Upper lobe of left lung (tissue), 6 donors: ENCODE results near the gene ADCY3. TPM values are rescaled to one million over a fixed set of nuclear protein-coding genes. Genes with fewer than 3 reads are reported as not detected.
"Not testable (repeated sequence)": the region's sequence is repeated elsewhere in the genome, so short reads cannot be mapped to it uniquely, and the experiment has no call there.

Experiments used
- ATAC-seq, 2 donors: fragments of 200-7000 bp; cut with Tn5 transposase; one replicate each; pipeline ENCODE4 v1.9.1; 2022; ENCODE audit warnings: mild to moderate bottlenecking in 2 of 2, moderate library complexity in 2 of 2; ENCODE audit not compliant: low FRiP score in 2 of 2
- DNase-seq, 2 donors: peaks; one replicate each; pipeline ENCODE4 v3.0.0-alpha.2; 2019 to 2020
- H3K27ac ChIP-seq, 4 donors: fragments of 200-600 bp; sonication (generic); one replicate each; pipeline ENCODE4 v1.5.1; 2016 to 2019
- H3K27me3 ChIP-seq, 4 donors: fragments of 200-600 bp; sonication (generic); one replicate each; pipeline ENCODE4 v1.5.1; 2017 to 2019
- H3K36me3 ChIP-seq, 4 donors: fragments of 200-600 bp; sonication (generic); one replicate each; pipeline ENCODE4 v1.5.1; 2016 to 2019
- H3K4me1 ChIP-seq, 4 donors: fragments of 200-600 bp; sonication (generic); one replicate each; pipeline ENCODE4 v1.5.1; 2018 to 2019
- H3K4me3 ChIP-seq, 4 donors: fragments of 200-600 bp; sonication (generic); one replicate each; pipeline ENCODE4 v1.5.1; 2017 to 2019; ENCODE audit warnings: mild to moderate bottlenecking in 2 of 4, moderate library complexity in 1 of 4
- H3K9me3 ChIP-seq, 4 donors: fragments of 200-600 bp; sonication (generic); one replicate each; pipeline ENCODE4 v1.5.1; 2018 to 2019
- EP300 ChIP-seq, 4 donors: sonication (generic); formaldehyde crosslinking; IDR thresholded peaks; one replicate each; pipeline ENCODE4 v1.5.1; 2017; ENCODE audit warnings: antibody characterized with exemption in 4 of 4, control low read depth in 2 of 4
- POLR2A ChIP-seq, 4 donors: fragments of 450-650 bp; IDR thresholded peaks; one replicate each; pipeline ENCODE4 v1.5.1; 2016 to 2017; ENCODE audit warnings: antibody characterized with exemption in 4 of 4, mild to moderate bottlenecking in 2 of 4
- POLR2AphosphoS5 ChIP-seq, 2 donors: sonication (generic); formaldehyde crosslinking; IDR thresholded peaks; one replicate each; pipeline ENCODE4 v1.5.1; 2017; ENCODE audit warnings: antibody characterized with exemption in 2 of 2
- WGBS, 2 donors: methylation state at CpG; one replicate each; pipeline ENCODE4 v1.1.5; 2017 to 2018; 5-methylcytosine and 5-hydroxymethylcytosine counted together
- total RNA-seq, 6 donors: library from RNA; depleted of rRNA in 4 of 6; stranded (reverse); fragments of >200 nt in 4 of 6; gene quantifications; one replicate each; pipeline versions ENCODE4 v1.1.0 to v1.2.1, GENCODE V29; 2016 to 2021
- TF ChIP-seq, protein P1 (sequence below), 6 experiments: fragments of 450-650 bp in 4 of 6; fragments of 200-600 bp in 2 of 6; sonication (generic) in 2 of 6; IDR thresholded peaks; one replicate each; pipeline ENCODE4 v1.5.1; 2016 to 2019; ENCODE audit warnings: antibody characterized with exemption in 6 of 6
- donor health status: DM: no; HTN: no; CAD: no; lungs with moderate emphysema.
- donor health status: DM: no; HTN: yes; CAD: no; lungs with severe emphysema.

Gene ADCY3
- total RNA-seq, 6 donors from 2014 or later, result 17.5 to 83.5 (median 36.5) TPM

DNA sequence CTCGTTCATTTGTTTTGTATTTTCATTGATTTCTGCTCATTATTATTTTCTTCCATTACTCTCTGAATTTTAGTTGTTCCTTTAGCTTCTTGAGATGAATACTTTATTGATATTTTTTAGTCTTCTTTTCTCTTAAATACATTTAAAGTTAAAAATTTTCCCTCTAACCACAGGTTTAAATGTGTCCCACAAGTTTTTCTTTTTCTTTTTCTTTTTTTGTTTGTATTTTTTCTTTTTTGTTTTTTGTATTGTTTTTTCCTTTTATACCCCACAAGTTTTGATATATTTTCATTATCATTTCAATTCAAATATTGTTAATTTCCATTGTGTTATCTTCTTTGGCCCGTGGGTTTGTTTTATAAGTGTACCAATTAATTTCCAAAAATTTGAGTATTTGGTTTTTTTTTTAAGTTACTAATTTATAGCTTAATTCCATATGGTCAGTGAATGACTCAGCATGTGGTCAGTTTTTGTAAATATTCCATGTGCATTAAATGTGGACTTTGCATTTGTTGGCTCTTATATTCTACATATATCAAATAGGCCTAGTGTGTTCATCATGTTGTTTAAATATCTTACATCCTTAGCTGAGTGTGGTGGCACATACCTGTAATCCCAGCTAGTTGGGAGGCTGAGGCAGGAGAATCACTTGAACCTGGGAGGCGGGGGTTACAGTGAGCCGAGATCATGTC is 110.6 kb downstream of the ADCY3 start:
- 92 to 94% methylated on average over 4 of the region's 4 CpGs for WGBS, 2 donors
- Histone ChIP-seq H3K9me3 (no peaks in the 10 kb centered on the region), H3K4me1 (no peaks in the 10 kb centered on the region), H3K36me3 (peaks cover 0 to 8% (median 0%) of the 10 kb centered on the region in 4 donors), H3K27ac (no peak overlapping the region), H3K27me3 (no peaks in the 10 kb centered on the region), H3K4me3 (no peak overlapping the region)
- DNase-seq (no peak), ATAC-seq (no peak)
- TF ChIP-seq POLR2A (IDR thresholded peaks at IDR 0.05), result no peak
- TF ChIP-seq, protein P1, sequence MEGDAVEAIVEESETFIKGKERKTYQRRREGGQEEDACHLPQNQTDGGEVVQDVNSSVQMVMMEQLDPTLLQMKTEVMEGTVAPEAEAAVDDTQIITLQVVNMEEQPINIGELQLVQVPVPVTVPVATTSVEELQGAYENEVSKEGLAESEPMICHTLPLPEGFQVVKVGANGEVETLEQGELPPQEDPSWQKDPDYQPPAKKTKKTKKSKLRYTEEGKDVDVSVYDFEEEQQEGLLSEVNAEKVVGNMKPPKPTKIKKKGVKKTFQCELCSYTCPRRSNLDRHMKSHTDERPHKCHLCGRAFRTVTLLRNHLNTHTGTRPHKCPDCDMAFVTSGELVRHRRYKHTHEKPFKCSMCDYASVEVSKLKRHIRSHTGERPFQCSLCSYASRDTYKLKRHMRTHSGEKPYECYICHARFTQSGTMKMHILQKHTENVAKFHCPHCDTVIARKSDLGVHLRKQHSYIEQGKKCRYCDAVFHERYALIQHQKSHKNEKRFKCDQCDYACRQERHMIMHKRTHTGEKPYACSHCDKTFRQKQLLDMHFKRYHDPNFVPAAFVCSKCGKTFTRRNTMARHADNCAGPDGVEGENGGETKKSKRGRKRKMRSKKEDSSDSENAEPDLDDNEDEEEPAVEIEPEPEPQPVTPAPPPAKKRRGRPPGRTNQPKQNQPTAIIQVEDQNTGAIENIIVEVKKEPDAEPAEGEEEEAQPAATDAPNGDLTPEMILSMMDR (IDR thresholded peaks at IDR 0.05), result no peak
- TF ChIP-seq POLR2AphosphoS5 (IDR thresholded peaks at IDR 0.05), result no peak
- no peak for TF ChIP-seq EP300 (IDR thresholded peaks at IDR 0.05)

DNA sequence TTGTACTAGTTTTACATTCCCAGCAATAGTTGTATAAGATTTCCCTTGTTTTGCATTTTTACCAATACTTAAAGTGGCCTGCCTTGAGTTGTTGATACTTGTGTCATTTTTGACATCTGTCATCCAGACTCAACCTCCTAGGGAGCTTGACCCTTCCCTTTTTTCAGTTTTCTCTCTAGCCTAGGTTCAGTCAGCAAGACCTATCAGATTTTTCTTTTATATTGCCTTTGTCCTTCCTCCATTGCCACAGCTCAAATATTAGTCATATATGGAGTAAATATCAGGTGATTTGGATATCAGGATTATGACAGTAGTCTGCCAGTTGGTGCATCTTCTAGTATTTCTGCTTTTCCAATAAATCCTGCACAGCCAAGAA is 113.4 kb downstream of the ADCY3 start:
- TF ChIP-seq EP300 (IDR thresholded peaks at IDR 0.05) (no peak), POLR2A (IDR thresholded peaks at IDR 0.05) (no peak), POLR2AphosphoS5 (IDR thresholded peaks at IDR 0.05) (no peak)
- TF ChIP-seq, protein P1 (IDR thresholded peaks at IDR 0.05), result no peak
- H3K36me3 ChIP-seq, result peaks cover 0 to 8% (median 0%) of the 10 kb centered on the region in 4 donors
- H3K4me3 ChIP-seq, result no peak overlapping the region
- no peak for ATAC-seq
- no peak overlapping the region for H3K27ac ChIP-seq
- H3K9me3 ChIP-seq, result no peaks in the 10 kb centered on the region
- no peak for DNase-seq
- no peaks in the 10 kb centered on the region for H3K4me1 ChIP-seq
- no peaks in the 10 kb centered on the region for H3K27me3 ChIP-seq

- H3K27me3 ChIP-seq, H3K4me1 ChIP-seq, H3K36me3 ChIP-seq, ATAC-seq, DNase-seq, H3K9me3 ChIP-seq, H3K4me3 ChIP-seq, H3K27ac ChIP-seq: not testable (repeated sequence)
- WGBS, 2 donors, result 89 to 95% methylated on average over 14 to 24 of the region's 25 CpGs
Measured at GRCh38 chr2:24805811-24806660, 114.0 kb downstream of the ADCY3 start.

GRCh38 chr2:24800487-24800886 is 119.5 kb downstream of the ADCY3 start:
- WGBS, 2 donors, result 90 to 95% methylated on average over 5 of the region's 5 CpGs

GRCh38 chr2:24797644-24798043 is 122.4 kb downstream of the ADCY3 start:
- ATAC-seq (no peak), DNase-seq (no peak)
- WGBS, 2 donors, result 87% methylated on average over 2 of the region's 2 CpGs
- H3K27ac ChIP-seq, result no peak overlapping the region
- peaks cover 5 to 12% (median 7%) of the 10 kb centered on the region in 4 donors for H3K4me1 ChIP-seq
- no peak for TF ChIP-seq EP300 (IDR thresholded peaks at IDR 0.05)
- TF ChIP-seq POLR2AphosphoS5 (IDR thresholded peaks at IDR 0.05), result no peak
- TF ChIP-seq, protein P1 (IDR thresholded peaks at IDR 0.05), result no peak
- TF ChIP-seq POLR2A (IDR thresholded peaks at IDR 0.05), result no peak
- H3K27me3 ChIP-seq, result no peaks in the 10 kb centered on the region
- H3K9me3 ChIP-seq, result no peaks in the 10 kb centered on the region
- H3K4me3 ChIP-seq, result no peak overlapping the region
- H3K36me3 ChIP-seq, result peaks cover 0 to 6% (median 2%) of the 10 kb centered on the region in 4 donors

More at GRCh38 chr2:24800487-24800886, 119.5 kb downstream of the ADCY3 start:
- not testable (repeated sequence) for ATAC-seq, H3K36me3 ChIP-seq, H3K4me3 ChIP-seq, H3K27me3 ChIP-seq, DNase-seq, H3K4me1 ChIP-seq, H3K9me3 ChIP-seq, H3K27ac ChIP-seq
